ENCODE measurements around the gene FTH1.

- TF ChIP-seq CTCF (IDR thresholded peaks at IDR 0.05) (no peak), POLR2A (IDR thresholded peaks at IDR 0.05) (no peak)
These were observed 8.8 kb downstream of the FTH1 start for GRCh38 chr11:61958590-61958989.
